ENCODE results near the gene COL4A2.

GRCh38 chr13:110374431-110375370, 67.6 kb downstream of the COL4A2 start:
- TF ChIP-seq CTCF (IDR thresholded peaks at IDR 0.05): no peak
- TF ChIP-seq POLR2A (IDR thresholded peaks at IDR 0.05): peak in 1 of 2 donors; percentile 25
